Vagina (tissue), 2 donors: ENCODE data around the gene MYNN.

Source experiments
- CTCF ChIP-seq, 3 experiments: fragments of 450-650 bp in 2 of 3; fragments of 200-600 bp in 1 of 3; sonication (generic) in 1 of 3; IDR thresholded peaks; one replicate each; pipeline ENCODE4 v1.5.1; 2017 to 2019; ENCODE audit warnings: antibody characterized with exemption in 3 of 3, mild to moderate bottlenecking in 2 of 3, moderate library complexity in 2 of 3
- POLR2AphosphoS5 ChIP-seq, 2 donors: sonication (generic); formaldehyde crosslinking; IDR thresholded peaks; one replicate each; pipeline ENCODE4 v1.9.0; 2017; ENCODE audit warnings: antibody characterized with exemption in 2 of 2, mild to moderate bottlenecking in 2 of 2, low read depth in 1 of 2; ENCODE audit not compliant: insufficient read depth in 1 of 2

GRCh38 chr3:169812332-169813235, 39.4 kb downstream of the MYNN start, which contains the start of the genes LRRC34 and LRRIQ4:
- TF ChIP-seq CTCF (IDR thresholded peaks at IDR 0.05) (no peak), POLR2AphosphoS5 (IDR thresholded peaks at IDR 0.05; ENCODE audit: insufficient read depth in 1 of 2, low read depth in 1 of 2) (peak in 1 of 2 donors; percentile 54)
